Testis (tissue), 3 donors: ENCODE results near the gene PABPC1L. TPM values are rescaled to one million over a fixed set of nuclear protein-coding genes. Genes with fewer than 3 reads are reported as not detected.

Source experiments
- DNase-seq: peaks from one replicate; pipeline ENCODE4 v3.0.0-alpha.2; 2019
- H3K27ac ChIP-seq, 2 donors: fragments of 200-600 bp; sonication (generic); one replicate each; pipeline ENCODE4 v1.5.1; 2019
- H3K27me3 ChIP-seq: fragments of 200-600 bp; sonication (generic); one replicate; pipeline ENCODE4 v1.5.1; 2019
- H3K36me3 ChIP-seq: fragments of 200-600 bp; sonication (generic); one replicate; pipeline ENCODE4 v1.5.1; 2017; ENCODE audit warnings: low read depth; ENCODE audit errors: missing control alignments
- H3K4me1 ChIP-seq: fragments of 200-600 bp; sonication (generic); one replicate; pipeline ENCODE4 v1.5.1; 2019
- H3K4me3 ChIP-seq, 2 donors: fragments of 200-600 bp; sonication (generic); one replicate each; pipeline ENCODE4 v1.5.1; 2017 to 2019
- H3K9me3 ChIP-seq: fragments of 200-600 bp; sonication (generic); one replicate; pipeline ENCODE4 v1.5.1; 2017
- POLR2A ChIP-seq: fragments of 450-650 bp; IDR thresholded peaks from one replicate; pipeline ENCODE4 v1.6.1; 2017; ENCODE audit warnings: antibody characterized with exemption, mild to moderate bottlenecking, moderate library complexity
- WGBS, 2 donors: methylation state at CpG; one replicate each; pipeline ENCODE4 v1.1.5; 2018; 5-methylcytosine and 5-hydroxymethylcytosine counted together
- intact Hi-C: fragments of 100-400 bp; cut with DNase I; formaldehyde crosslinking; loops from one replicate; pipeline ENCODE4 v1.15.1; 2023; ENCODE audit warnings: low total_unique reads
- polyA plus RNA-seq: library from polyadenylated mRNA; stranded (reverse); fragments of 350-450 nt; fragmentation: Illumina TruSeq; extraction: RNeasy Lipid Tissue Mini Kit (QIAGEN cat#74804); gene quantifications from one replicate; pipeline ENCODE4 v1.2.3, GENCODE V29; 2014; ENCODE audit warnings: low read depth, low replicate concordance; ENCODE audit not compliant: insufficient read depth
- total RNA-seq, 2 donors: library from RNA; depleted of rRNA; stranded (reverse); fragments of >200 nt; gene quantifications; one replicate each; pipeline ENCODE4 v1.2.3, GENCODE V29; 2016
- TF ChIP-seq, protein P1 (sequence below), 3 experiments: fragments of 450-650 bp in 2 of 3; fragments of 200-600 bp in 1 of 3; sonication (generic) in 1 of 3; IDR thresholded peaks; one replicate each; pipeline ENCODE4 v1.5.1; 2016 to 2019; ENCODE audit warnings: antibody characterized with exemption in 3 of 3, mild to moderate bottlenecking in 2 of 3, moderate library complexity in 1 of 3

PABPC1L gene
- total and polyA plus RNA-seq, 3 donors from 2014 or later, result 27.9 to 71.7 (median 59.2) TPM

GRCh38 chr20:44943828-44944227 is 34.0 kb downstream of the PABPC1L start:
- intact Hi-C loops, result no loop called here
- H3K27ac ChIP-seq, result no peak overlapping the region
- H3K27me3 ChIP-seq, result no peaks in the 10 kb centered on the region
- no peak for TF ChIP-seq POLR2A
- TF ChIP-seq, protein P1, sequence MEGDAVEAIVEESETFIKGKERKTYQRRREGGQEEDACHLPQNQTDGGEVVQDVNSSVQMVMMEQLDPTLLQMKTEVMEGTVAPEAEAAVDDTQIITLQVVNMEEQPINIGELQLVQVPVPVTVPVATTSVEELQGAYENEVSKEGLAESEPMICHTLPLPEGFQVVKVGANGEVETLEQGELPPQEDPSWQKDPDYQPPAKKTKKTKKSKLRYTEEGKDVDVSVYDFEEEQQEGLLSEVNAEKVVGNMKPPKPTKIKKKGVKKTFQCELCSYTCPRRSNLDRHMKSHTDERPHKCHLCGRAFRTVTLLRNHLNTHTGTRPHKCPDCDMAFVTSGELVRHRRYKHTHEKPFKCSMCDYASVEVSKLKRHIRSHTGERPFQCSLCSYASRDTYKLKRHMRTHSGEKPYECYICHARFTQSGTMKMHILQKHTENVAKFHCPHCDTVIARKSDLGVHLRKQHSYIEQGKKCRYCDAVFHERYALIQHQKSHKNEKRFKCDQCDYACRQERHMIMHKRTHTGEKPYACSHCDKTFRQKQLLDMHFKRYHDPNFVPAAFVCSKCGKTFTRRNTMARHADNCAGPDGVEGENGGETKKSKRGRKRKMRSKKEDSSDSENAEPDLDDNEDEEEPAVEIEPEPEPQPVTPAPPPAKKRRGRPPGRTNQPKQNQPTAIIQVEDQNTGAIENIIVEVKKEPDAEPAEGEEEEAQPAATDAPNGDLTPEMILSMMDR (IDR thresholded peaks at IDR 0.05), result no peak
- no peaks in the 10 kb centered on the region for H3K9me3 ChIP-seq
- no peak for DNase-seq
- 90 to 93% methylated on average over 4 of the region's 4 CpGs for WGBS, 2 donors
- no peaks in the 10 kb centered on the region for H3K36me3 ChIP-seq
- no peak overlapping the region for H3K4me3 ChIP-seq
- peaks cover 29% of the 10 kb centered on the region for H3K4me1 ChIP-seq

- Histone ChIP-seq H3K36me3 (no peaks in the 10 kb centered on the region), H3K27me3 (no peaks in the 10 kb centered on the region), H3K4me1 (peaks cover 29% of the 10 kb centered on the region), H3K4me3 (no peak overlapping the region), H3K9me3 (no peaks in the 10 kb centered on the region), H3K27ac (peak overlapping the region; percentile 47 to 67)
- 37 to 62% methylated on average over 6 of the region's 6 CpGs for WGBS, 2 donors
- peak; percentile 81 for DNase-seq
- intact Hi-C loops, result no loop called here
- TF ChIP-seq, protein P1 (IDR thresholded peaks at IDR 0.05), result no peak
- TF ChIP-seq POLR2A, result no peak
Observed at GRCh38 chr20:44945261-44945660, 35.4 kb downstream of the PABPC1L start.

GRCh38 chr20:44946271-44946852 is 36.5 kb downstream of the PABPC1L start:
- DNase-seq, result no peak
- TF ChIP-seq, protein P1 (IDR thresholded peaks at IDR 0.05), result no peak
- TF ChIP-seq POLR2A, result no peak
- no peaks in the 10 kb centered on the region for H3K9me3 ChIP-seq
- peaks cover 29% of the 10 kb centered on the region for H3K4me1 ChIP-seq
- H3K27me3 ChIP-seq, result no peaks in the 10 kb centered on the region
- intact Hi-C loops, result no loop called here
- H3K36me3 ChIP-seq, result no peaks in the 10 kb centered on the region
- no peak overlapping the region for H3K4me3 ChIP-seq
- peak overlapping the region in 1 of 2 donors; percentile 67 for H3K27ac ChIP-seq
- 63 to 80% methylated on average over 2 of the region's 2 CpGs for WGBS, 2 donors

GRCh38 chr20:44948107-44948506 is 38.2 kb downstream of the PABPC1L start:
- H3K4me1 ChIP-seq, result peaks cover 20% of the 10 kb centered on the region
- TF ChIP-seq, protein P1 (IDR thresholded peaks at IDR 0.05), result no peak
- TF ChIP-seq POLR2A, result no peak
- 60 to 70% methylated on average over 5 of the region's 5 CpGs for WGBS, 2 donors
- intact Hi-C loops, result no loop called here
- H3K4me3 ChIP-seq, result no peak overlapping the region
- DNase-seq, result no peak
- H3K9me3 ChIP-seq, result no peaks in the 10 kb centered on the region
- no peaks in the 10 kb centered on the region for H3K36me3 ChIP-seq
- H3K27me3 ChIP-seq, result no peaks in the 10 kb centered on the region
- H3K27ac ChIP-seq, result peak overlapping the region in 1 of 2 donors; percentile 52

GRCh38 chr20:44948513-44948912 is 38.7 kb downstream of the PABPC1L start:
- Histone ChIP-seq H3K4me1 (peaks cover 18% of the 10 kb centered on the region), H3K9me3 (no peaks in the 10 kb centered on the region), H3K27me3 (no peaks in the 10 kb centered on the region), H3K27ac (peak overlapping the region; percentile 15 to 52), H3K36me3 (no peaks in the 10 kb centered on the region), H3K4me3 (no peak overlapping the region)
- intact Hi-C loops, result no loop called here
- DNase-seq, result no peak
- 87 to 89% methylated on average over 2 of the region's 2 CpGs for WGBS, 2 donors
- TF ChIP-seq POLR2A, result no peak
- TF ChIP-seq, protein P1 (IDR thresholded peaks at IDR 0.05), result no peak
